WTC11 (cell line): ENCODE measurements around the gene COX6B2. TPM values are rescaled to one million over a fixed set of nuclear protein-coding genes. Genes with fewer than 3 reads are reported as not detected.

Source experiments
- ATAC-seq: fragments of 200-7000 bp; cut with Tn5 transposase; 2 replicates; pipeline ENCODE4 v1.10.0; 2021; ENCODE audit warnings: mild to moderate bottlenecking, moderate library complexity
- CTCF ChIA-PET: fragments of 300-600 bp; sonication (Branson Sonifier 250); formaldehyde crosslinking; loops from one replicate; lab custom pipeline; 2021; ENCODE audit warnings: antibody characterized with exemption; lab: Charles Lee
- POLR2A ChIA-PET: fragments of 350-600 bp; sonication (Branson Sonifier 250); formaldehyde crosslinking; loops from one replicate; lab custom pipeline; 2021; ENCODE audit warnings: antibody characterized with exemption; lab: Charles Lee
- DNase-seq: peaks from one replicate; pipeline ENCODE4 v3.0.0; 2021; ENCODE audit warnings: low spot score
- H3K27ac Mint-ChIP-seq: 2 replicates; pipeline ENCODE4 v1.8.0; 2021; ENCODE audit warnings: mixed read lengths
- H3K27me3 Mint-ChIP-seq: 2 replicates; pipeline ENCODE4 v1.8.0; 2021; ENCODE audit warnings: low read depth, mild to moderate bottlenecking, moderate library complexity, mixed read lengths
- H3K36me3 Mint-ChIP-seq: 2 replicates; pipeline ENCODE4 v1.8.0; 2021; ENCODE audit warnings: mixed read lengths
- H3K4me1 Mint-ChIP-seq: 2 replicates; pipeline ENCODE4 v1.8.0; 2022; ENCODE audit warnings: mixed read lengths
- H3K4me3 Mint-ChIP-seq: 2 replicates; pipeline ENCODE4 v1.8.0; 2021; ENCODE audit warnings: mild to moderate bottlenecking, moderate library complexity, mixed read lengths
- H3K9me3 Mint-ChIP-seq: 2 replicates; pipeline ENCODE4 v1.8.0; 2021; ENCODE audit warnings: mixed read lengths
- HMGA2 ChIP-seq: fragments of 250-450 bp; sonication (Bioruptor Pico); IDR thresholded peaks from 2 replicates; pipeline ENCODE4 v1.4.0; 2021; ENCODE audit warnings: mild to moderate bottlenecking, moderate library complexity
- SOX15 ChIP-seq: fragments of 250-450 bp; sonication (Bioruptor Pico); IDR thresholded peaks from 2 replicates; pipeline ENCODE4 v1.9.0; 2021; ENCODE audit warnings: mild to moderate bottlenecking
- SP1 ChIP-seq: sonication (generic); formaldehyde crosslinking; conservative IDR thresholded peaks from 2 replicates; pipeline ENCODE4 v1.8.1; 2022; ENCODE audit warnings: missing genetic modification reagents
- ZNF416 ChIP-seq: fragments of 250-450 bp; sonication (Bioruptor Pico); IDR thresholded peaks from 2 replicates; pipeline ENCODE4 v1.9.0; 2021; ENCODE audit warnings: mild to moderate bottlenecking, inconsistent platforms
- ZNF423 ChIP-seq: fragments of 250-450 bp; sonication (Bioruptor Pico); IDR thresholded peaks from 2 replicates; pipeline ENCODE4 v2.1.2; 2022; ENCODE audit warnings: mild to moderate bottlenecking, moderate library complexity
- total RNA-seq: library from RNA; stranded (reverse); gene quantifications from 3 replicates; pipeline ENCODE4 v1.2.3, GENCODE V29; 2021
- TF ChIP-seq, protein P1 (sequence below): fragments of 250-450 bp; sonication (Bioruptor Pico); IDR thresholded peaks from 2 replicates; pipeline ENCODE4 v1.9.0; 2021; ENCODE audit warnings: mild to moderate bottlenecking, borderline replicate concordance
- TF ChIP-seq, protein P2 (sequence below): sonication (generic); formaldehyde crosslinking; IDR thresholded peaks from 2 replicates; pipeline ENCODE4 v1.8.1; 2022; ENCODE audit warnings: mild to moderate bottlenecking, moderate library complexity, missing genetic modification reagents
- TF ChIP-seq, protein P3 (sequence below): sonication (generic); formaldehyde crosslinking; IDR thresholded peaks from 2 replicates; pipeline ENCODE4 v1.8.1; 2023; ENCODE audit warnings: mild to moderate bottlenecking, moderate library complexity, missing genetic modification reagents
- TF ChIP-seq, protein P4 (sequence below): fragments of 250-450 bp; sonication (Bioruptor Pico); IDR thresholded peaks from 2 replicates; pipeline ENCODE4 v1.8.0; 2021; ENCODE audit warnings: mild to moderate bottlenecking
- TF ChIP-seq, protein P5 (sequence below): sonication (generic); formaldehyde crosslinking; IDR thresholded peaks from 2 replicates; pipeline ENCODE4 v1.8.1; 2022; ENCODE audit warnings: missing genetic modification reagents, borderline replicate concordance
- TF ChIP-seq, protein P6 (sequence below): sonication (generic); formaldehyde crosslinking; IDR thresholded peaks from 2 replicates; pipeline ENCODE4 v1.8.0; 2022; ENCODE audit warnings: missing genetic modification reagents

The COX6B2 gene
- total RNA-seq, 1 experiment from 2014 or later = 4.3 TPM

DNA sequence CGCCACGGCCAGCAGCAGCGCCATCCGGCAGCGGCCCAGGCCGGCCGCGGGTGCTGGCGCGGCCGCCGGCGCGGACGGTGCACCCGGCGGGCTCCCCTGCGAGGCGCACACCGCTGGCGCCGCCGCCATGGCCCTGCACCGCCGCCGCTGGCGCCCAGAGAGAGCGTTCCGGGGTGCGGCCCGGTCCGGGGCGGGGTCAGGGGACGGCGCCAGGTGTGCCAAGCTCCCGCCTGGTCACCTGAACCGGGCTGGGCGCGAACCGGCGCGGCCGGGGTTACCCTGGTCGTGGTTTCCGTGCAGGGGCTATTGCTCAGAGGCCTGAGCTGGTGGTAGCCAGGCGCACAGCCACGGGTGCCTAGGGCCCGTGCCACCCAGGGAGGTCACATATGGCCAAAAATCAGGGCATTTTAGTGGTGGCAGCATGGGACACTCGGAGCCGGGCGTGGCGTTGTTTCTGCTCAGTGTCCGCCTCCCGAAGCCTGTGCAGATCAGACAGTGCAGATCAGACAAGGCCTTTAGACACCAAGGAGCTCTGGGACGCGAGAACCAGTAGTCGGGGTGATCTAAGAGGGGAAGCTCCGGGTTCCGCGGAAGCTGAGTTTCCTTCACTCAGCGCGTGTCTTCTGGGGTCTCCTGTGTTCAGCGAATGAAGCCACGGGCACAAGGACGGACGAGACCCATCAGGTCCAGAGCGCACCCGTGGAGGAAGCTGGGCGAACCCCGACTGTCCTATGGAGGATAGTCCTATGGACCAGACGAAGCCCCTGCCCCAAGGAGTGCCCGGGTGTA is 29.8 kb upstream of the COX6B2 start, which contains the start of gene TMEM238:
Gene TMEM238, minus strand, starts transcription at position 162 of the 789 bp plus-strand sequence. Its CDS starts 33 bp downstream, at position 129.
- Mint-ChIP-seq H3K9me3 (no peaks in the 10 kb centered on the region), H3K36me3 (peaks cover 35% of the 10 kb centered on the region), H3K4me1 (peaks cover 36% of the 10 kb centered on the region), H3K27ac (peak within 1 kb of the TSS; percentile 99), H3K27me3 (peaks cover 30% of the 10 kb centered on the region), H3K4me3 (peak within 1 kb of the TSS; percentile 100)
- CTCF ChIA-PET = interaction anchor here (0.6 to 3.0 kb wide), 27 partner anchors 9 to 769 kb away, joined by 3 to 26 read pairs (median 5); partner anchors contain the start of genes DNAAF3, HSPBP1, IL11 and KMT5C
- POLR2A ChIA-PET = interaction anchor here (0.6 to 2.2 kb wide), 15 partner anchors 9 to 272 kb away, joined by 3 to 21 read pairs (median 3); partner anchors contain the start of genes IL11, KMT5C and UBE2S
- ATAC-seq (no peak; the same call in 1 of the 2 replicates), DNase-seq (no peak)
- TF ChIP-seq ZNF416 (CRISPR knock-in tag) = no peak
- TF ChIP-seq, protein P1, sequence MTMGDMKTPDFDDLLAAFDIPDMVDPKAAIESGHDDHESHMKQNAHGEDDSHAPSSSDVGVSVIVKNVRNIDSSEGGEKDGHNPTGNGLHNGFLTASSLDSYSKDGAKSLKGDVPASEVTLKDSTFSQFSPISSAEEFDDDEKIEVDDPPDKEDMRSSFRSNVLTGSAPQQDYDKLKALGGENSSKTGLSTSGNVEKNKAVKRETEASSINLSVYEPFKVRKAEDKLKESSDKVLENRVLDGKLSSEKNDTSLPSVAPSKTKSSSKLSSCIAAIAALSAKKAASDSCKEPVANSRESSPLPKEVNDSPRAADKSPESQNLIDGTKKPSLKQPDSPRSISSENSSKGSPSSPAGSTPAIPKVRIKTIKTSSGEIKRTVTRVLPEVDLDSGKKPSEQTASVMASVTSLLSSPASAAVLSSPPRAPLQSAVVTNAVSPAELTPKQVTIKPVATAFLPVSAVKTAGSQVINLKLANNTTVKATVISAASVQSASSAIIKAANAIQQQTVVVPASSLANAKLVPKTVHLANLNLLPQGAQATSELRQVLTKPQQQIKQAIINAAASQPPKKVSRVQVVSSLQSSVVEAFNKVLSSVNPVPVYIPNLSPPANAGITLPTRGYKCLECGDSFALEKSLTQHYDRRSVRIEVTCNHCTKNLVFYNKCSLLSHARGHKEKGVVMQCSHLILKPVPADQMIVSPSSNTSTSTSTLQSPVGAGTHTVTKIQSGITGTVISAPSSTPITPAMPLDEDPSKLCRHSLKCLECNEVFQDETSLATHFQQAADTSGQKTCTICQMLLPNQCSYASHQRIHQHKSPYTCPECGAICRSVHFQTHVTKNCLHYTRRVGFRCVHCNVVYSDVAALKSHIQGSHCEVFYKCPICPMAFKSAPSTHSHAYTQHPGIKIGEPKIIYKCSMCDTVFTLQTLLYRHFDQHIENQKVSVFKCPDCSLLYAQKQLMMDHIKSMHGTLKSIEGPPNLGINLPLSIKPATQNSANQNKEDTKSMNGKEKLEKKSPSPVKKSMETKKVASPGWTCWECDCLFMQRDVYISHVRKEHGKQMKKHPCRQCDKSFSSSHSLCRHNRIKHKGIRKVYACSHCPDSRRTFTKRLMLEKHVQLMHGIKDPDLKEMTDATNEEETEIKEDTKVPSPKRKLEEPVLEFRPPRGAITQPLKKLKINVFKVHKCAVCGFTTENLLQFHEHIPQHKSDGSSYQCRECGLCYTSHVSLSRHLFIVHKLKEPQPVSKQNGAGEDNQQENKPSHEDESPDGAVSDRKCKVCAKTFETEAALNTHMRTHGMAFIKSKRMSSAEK = no peak
- TF ChIP-seq ZNF423 (CRISPR knock-in tag) = peak; percentile 36; the same call in 1 of the 2 replicates

DNA sequence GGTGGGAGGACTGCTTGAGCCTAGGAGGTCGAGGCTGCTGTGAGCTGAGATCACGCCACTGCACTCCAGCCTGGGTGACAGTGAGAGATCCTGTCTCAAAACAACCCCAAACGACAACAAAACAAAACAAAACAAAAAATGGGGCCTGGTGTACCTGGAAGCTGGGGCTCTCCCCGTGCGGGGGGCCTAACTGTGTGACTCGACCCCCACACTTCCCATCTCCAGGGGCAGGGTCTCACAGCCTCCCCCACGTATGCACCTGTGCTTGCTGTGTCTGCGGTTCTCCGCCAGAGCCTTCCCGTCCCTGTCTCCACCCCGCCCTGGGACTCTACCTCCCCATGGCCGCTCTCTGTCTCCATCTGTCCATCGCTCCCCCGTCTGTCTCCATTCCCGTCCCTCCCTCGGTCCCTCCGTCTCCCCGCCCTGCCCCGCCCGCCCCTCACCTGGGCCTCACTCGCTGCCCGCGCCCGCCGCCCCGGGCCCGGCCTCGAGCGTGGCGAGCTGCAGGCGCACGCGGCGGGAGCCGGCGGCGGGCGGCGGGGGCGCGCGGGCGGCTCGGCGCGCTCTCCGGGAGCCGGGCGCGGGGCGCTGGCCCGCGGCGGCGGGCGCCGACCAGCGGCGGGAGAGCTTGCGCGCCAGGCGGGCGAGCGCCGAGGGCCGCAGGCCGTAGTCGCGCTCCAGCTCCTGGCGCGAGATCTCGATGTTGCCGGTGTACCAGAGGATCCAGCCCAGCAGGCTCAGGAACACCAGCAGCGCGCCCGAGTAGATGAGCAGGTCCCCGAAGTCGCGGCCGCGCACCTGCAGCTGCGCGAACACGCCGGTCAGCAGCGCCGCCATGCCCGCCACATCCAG is 29.0 kb upstream of the COX6B2 start:
- no peaks in the 10 kb centered on the region for H3K9me3 Mint-ChIP-seq
- DNase-seq (peak; percentile 73), ATAC-seq (no peak; the same call in none of the 2 replicates)
- peaks cover 34% of the 10 kb centered on the region for H3K4me1 Mint-ChIP-seq
- peaks cover 28% of the 10 kb centered on the region for H3K36me3 Mint-ChIP-seq
- peak overlapping the region; percentile 78; the same call in 1 of the 2 replicates for H3K27ac Mint-ChIP-seq
- H3K4me3 Mint-ChIP-seq = peak overlapping the region; percentile 79
- peaks cover 36% of the 10 kb centered on the region for H3K27me3 Mint-ChIP-seq
- ChIA-PET POLR2A (interaction anchor here (0.5 to 2.2 kb wide), 13 partner anchors 8 to 307 kb away, joined by 3 to 21 read pairs (median 3); partner anchors contain the start of genes IL11, KMT5C and UBE2S), CTCF (interaction anchor here (0.6 to 3.0 kb wide), 28 partner anchors 8 to 271 kb away, joined by 3 to 26 read pairs (median 4); partner anchors contain the start of genes DNAAF3, HSPBP1, IL11 and KMT5C)
- TF ChIP-seq, protein P2, sequence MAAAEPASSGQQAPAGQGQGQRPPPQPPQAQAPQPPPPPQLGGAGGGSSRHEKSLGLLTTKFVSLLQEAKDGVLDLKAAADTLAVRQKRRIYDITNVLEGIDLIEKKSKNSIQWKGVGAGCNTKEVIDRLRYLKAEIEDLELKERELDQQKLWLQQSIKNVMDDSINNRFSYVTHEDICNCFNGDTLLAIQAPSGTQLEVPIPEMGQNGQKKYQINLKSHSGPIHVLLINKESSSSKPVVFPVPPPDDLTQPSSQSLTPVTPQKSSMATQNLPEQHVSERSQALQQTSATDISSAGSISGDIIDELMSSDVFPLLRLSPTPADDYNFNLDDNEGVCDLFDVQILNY (CRISPR knock-in tag) = no peak
- TF ChIP-seq, protein P3, sequence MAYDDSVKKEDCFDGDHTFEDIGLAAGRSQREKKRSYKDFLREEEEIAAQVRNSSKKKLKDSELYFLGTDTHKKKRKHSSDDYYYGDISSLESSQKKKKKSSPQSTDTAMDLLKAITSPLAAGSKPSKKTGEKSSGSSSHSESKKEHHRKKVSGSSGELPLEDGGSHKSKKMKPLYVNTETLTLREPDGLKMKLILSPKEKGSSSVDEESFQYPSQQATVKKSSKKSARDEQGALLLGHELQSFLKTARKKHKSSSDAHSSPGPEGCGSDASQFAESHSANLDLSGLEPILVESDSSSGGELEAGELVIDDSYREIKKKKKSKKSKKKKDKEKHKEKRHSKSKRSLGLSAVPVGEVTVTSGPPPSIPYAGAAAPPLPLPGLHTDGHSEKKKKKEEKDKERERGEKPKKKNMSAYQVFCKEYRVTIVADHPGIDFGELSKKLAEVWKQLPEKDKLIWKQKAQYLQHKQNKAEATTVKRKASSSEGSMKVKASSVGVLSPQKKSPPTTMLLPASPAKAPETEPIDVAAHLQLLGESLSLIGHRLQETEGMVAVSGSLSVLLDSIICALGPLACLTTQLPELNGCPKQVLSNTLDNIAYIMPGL = peak; percentile 26; the same call in 1 of the 2 replicates
- TF ChIP-seq ZNF416 (CRISPR knock-in tag) (0 out of 2 replicates have a peak, but pooled peaks have one; percentile 42), HMGA2 (CRISPR knock-in tag) (no peak), SP1 (CRISPR knock-in tag) (0 out of 2 replicates have a peak, but pooled peaks have one; percentile 23), SOX15 (CRISPR knock-in tag) (no peak)
- TF ChIP-seq, protein P4, sequence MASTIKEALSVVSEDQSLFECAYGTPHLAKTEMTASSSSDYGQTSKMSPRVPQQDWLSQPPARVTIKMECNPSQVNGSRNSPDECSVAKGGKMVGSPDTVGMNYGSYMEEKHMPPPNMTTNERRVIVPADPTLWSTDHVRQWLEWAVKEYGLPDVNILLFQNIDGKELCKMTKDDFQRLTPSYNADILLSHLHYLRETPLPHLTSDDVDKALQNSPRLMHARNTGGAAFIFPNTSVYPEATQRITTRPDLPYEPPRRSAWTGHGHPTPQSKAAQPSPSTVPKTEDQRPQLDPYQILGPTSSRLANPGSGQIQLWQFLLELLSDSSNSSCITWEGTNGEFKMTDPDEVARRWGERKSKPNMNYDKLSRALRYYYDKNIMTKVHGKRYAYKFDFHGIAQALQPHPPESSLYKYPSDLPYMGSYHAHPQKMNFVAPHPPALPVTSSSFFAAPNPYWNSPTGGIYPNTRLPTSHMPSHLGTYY (CRISPR knock-in tag) = no peak
- TF ChIP-seq, protein P5, sequence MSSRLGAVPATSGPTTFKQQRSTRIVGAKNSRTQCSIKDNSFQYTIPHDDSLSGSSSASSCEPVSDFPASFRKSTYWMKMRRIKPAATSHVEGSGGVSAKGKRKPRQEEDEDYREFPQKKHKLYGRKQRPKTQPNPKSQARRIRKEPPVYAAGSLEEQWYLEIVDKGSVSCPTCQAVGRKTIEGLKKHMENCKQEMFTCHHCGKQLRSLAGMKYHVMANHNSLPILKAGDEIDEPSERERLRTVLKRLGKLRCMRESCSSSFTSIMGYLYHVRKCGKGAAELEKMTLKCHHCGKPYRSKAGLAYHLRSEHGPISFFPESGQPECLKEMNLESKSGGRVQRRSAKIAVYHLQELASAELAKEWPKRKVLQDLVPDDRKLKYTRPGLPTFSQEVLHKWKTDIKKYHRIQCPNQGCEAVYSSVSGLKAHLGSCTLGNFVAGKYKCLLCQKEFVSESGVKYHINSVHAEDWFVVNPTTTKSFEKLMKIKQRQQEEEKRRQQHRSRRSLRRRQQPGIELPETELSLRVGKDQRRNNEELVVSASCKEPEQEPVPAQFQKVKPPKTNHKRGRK (CRISPR knock-in tag) = no peak
- TF ChIP-seq, protein P6, sequence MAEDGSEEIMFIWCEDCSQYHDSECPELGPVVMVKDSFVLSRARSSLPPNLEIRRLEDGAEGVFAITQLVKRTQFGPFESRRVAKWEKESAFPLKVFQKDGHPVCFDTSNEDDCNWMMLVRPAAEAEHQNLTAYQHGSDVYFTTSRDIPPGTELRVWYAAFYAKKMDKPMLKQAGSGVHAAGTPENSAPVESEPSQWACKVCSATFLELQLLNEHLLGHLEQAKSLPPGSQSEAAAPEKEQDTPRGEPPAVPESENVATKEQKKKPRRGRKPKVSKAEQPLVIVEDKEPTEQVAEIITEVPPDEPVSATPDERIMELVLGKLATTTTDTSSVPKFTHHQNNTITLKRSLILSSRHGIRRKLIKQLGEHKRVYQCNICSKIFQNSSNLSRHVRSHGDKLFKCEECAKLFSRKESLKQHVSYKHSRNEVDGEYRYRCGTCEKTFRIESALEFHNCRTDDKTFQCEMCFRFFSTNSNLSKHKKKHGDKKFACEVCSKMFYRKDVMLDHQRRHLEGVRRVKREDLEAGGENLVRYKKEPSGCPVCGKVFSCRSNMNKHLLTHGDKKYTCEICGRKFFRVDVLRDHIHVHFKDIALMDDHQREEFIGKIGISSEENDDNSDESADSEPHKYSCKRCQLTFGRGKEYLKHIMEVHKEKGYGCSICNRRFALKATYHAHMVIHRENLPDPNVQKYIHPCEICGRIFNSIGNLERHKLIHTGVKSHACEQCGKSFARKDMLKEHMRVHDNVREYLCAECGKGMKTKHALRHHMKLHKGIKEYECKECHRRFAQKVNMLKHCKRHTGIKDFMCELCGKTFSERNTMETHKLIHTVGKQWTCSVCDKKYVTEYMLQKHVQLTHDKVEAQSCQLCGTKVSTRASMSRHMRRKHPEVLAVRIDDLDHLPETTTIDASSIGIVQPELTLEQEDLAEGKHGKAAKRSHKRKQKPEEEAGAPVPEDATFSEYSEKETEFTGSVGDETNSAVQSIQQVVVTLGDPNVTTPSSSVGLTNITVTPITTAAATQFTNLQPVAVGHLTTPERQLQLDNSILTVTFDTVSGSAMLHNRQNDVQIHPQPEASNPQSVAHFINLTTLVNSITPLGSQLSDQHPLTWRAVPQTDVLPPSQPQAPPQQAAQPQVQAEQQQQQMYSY (CRISPR knock-in tag) = 0 out of 2 replicates have a peak, but pooled peaks have one; percentile 10
